IMR-90 (cell line): ENCODE results near the gene GLCCI1.

Source experiments
- CEBPB ChIP-seq: IDR thresholded peaks from 2 replicates; pipeline ENCODE4 v1.6.1; 2012; ENCODE audit warnings: low read depth, low read length, improper control_type of control experiment
- CTCF ChIP-seq: conservative IDR thresholded peaks from 2 replicates; pipeline ENCODE4 v1.5.1; 2012; ENCODE audit warnings: mild to moderate bottlenecking, low read depth, low read length, improper control_type of control experiment
- MXI1 ChIP-seq: IDR thresholded peaks from 2 replicates; pipeline ENCODE4 v1.6.1; 2012; ENCODE audit warnings: low read depth, mild to moderate bottlenecking, low read length, moderate library complexity, borderline replicate concordance
- POLR2A ChIP-seq: IDR thresholded peaks from 2 replicates; pipeline ENCODE4 v1.6.1; 2012; ENCODE audit warnings: mild to moderate bottlenecking, low read depth, low read length
- SMC3 ChIP-seq: fragments of 150-350 bp; IDR thresholded peaks from 2 replicates; pipeline ENCODE4 v1.6.1; 2016; ENCODE audit warnings: low read depth, mild to moderate bottlenecking, antibody characterized with exemption, low read length, moderate library complexity

GRCh38 chr7:7989616-7990440 lies 21.2 kb downstream of the GLCCI1 start:
- TF ChIP-seq POLR2A (no peak), CEBPB (no peak), CTCF (no peak), MXI1 (no peak), SMC3 (no peak)
